Activated CD8-positive, alpha-beta memory T cell treated with anti-CD3 and anti-CD28 coated beads, Interleukin-2, amount 50 U/mL, for 24 hours (primary cell): ENCODE measurements around the gene CCL1.
"Not testable (repeated sequence)": the region's sequence is repeated elsewhere in the genome, so short reads cannot be mapped to it uniquely, and the experiment has no call there.

ENCODE experiments used
- DNase-seq: peaks from one replicate; pipeline ENCODE4 v3.0.0-alpha.2; 2020; ENCODE audit errors: extremely low read depth

CCL1 gene

GRCh38 chr17:34358631-34359030 lies 4.4 kb downstream of the CCL1 start:
- DNase-seq: no peak

- no peak for DNase-seq
Measured at GRCh38 chr17:34357398-34357797, 5.6 kb downstream of the CCL1 start.

GRCh38 chr17:34356194-34356593 lies 6.8 kb downstream of the CCL1 start, which contains the start of gene CCL13:
CCL13 (plus strand) TSS chr17:34356480; CDS start chr17:34356527, 47 bp downstream.
- no peak for DNase-seq

GRCh38 chr17:34354637-34355036 lies 8.4 kb downstream of the CCL1 start:
- no peak for DNase-seq

GRCh38 chr17:34352191-34352590 lies 10.8 kb downstream of the CCL1 start:
- DNase-seq: no peak

- no peak for DNase-seq
Measured at GRCh38 chr17:34351096-34351495, 11.9 kb downstream of the CCL1 start.

- DNase-seq: no peak
Measured at GRCh38 chr17:34349751-34350150, 13.3 kb downstream of the CCL1 start.

GRCh38 chr17:34347063-34347462 lies 16.0 kb downstream of the CCL1 start:
- DNase-seq: no peak

- DNase-seq: no peak
Measured at GRCh38 chr17:34341916-34342315, 21.1 kb downstream of the CCL1 start.

GRCh38 chr17:34339138-34339770 lies 23.8 kb downstream of the CCL1 start:
- DNase-seq: no peak

GRCh38 chr17:34337701-34338100 lies 25.3 kb downstream of the CCL1 start:
- DNase-seq: no peak

GRCh38 chr17:34327580-34327979 lies 35.5 kb downstream of the CCL1 start:
- DNase-seq: not testable (repeated sequence)

GRCh38 chr17:34321964-34322363 lies 41.1 kb downstream of the CCL1 start:
- no peak for DNase-seq

- DNase-seq: no peak
Measured at GRCh38 chr17:34319039-34319483, 44.0 kb downstream of the CCL1 start, which contains the start of gene CCL8. CCL8 (plus strand) TSS chr17:34319435; CDS start chr17:34319502, 67 bp downstream.

GRCh38 chr17:34318474-34318873 lies 44.6 kb downstream of the CCL1 start:
- DNase-seq: no peak

GRCh38 chr17:34314279-34314678 lies 48.8 kb downstream of the CCL1 start:
- no peak for DNase-seq

GRCh38 chr17:34313164-34313563 lies 49.9 kb downstream of the CCL1 start:
- DNase-seq: no peak

- DNase-seq: no peak
Measured at GRCh38 chr17:34312080-34312479, 51.0 kb downstream of the CCL1 start.

- no peak for DNase-seq
Measured at GRCh38 chr17:34311291-34311690, 51.7 kb downstream of the CCL1 start.
